Bronchus fibroblast of lung (primary cell): ENCODE measurements around the gene PACS2. TPM values are rescaled to one million over a fixed set of nuclear protein-coding genes. Genes with fewer than 3 reads are reported as not detected.

Experiments
- total RNA-seq: library from RNA; depleted of rRNA; stranded (reverse); fragments of >200 nt; gene quantifications from 2 replicates; pipeline ENCODE4 v1.2.3, GENCODE V29; 2015

PACS2 gene
- 40.3 and 40.5 TPM in 2 replicates for total RNA-seq

GRCh38 chr14:105314287-105315200, at the start of gene PACS2:
TSS of gene PACS2 (plus strand) at chr14:105314748. CDS start at chr14:105314919, 171 bp downstream.

DNA sequence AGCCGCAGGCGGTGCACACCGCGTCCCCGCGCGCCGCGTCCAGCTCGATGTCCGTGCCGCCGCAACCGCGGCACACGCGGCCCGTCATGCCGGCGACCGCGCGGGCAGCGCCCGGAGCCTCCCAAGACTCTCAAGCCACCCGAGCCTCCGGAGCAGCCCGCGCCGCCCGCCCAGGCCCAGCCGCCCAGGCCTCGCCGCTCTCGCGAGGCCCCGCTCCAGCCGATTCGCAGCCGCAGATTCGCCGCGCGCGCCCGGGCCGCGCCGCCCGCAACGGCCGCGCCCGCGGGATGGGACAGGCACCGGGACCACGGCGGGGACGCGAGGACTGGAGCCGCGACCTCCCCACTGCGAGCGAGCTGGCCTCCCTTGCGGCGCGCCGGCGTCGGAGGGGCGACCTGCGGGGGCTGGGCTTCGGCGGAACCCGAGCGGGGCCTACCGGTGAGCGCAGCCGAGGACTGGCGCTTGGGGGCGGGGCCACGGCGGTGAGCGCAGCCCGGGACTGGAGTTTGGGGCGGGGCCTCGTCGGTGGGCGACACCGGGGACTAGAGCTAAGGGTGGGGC, 13.9 kb upstream of the PACS2 start, which contains the start of gene BRF1:
BRF1 (minus strand) TSS at position 460 of the 561 bp plus-strand sequence; CDS start at position 88, 372 bp downstream.

DNA sequence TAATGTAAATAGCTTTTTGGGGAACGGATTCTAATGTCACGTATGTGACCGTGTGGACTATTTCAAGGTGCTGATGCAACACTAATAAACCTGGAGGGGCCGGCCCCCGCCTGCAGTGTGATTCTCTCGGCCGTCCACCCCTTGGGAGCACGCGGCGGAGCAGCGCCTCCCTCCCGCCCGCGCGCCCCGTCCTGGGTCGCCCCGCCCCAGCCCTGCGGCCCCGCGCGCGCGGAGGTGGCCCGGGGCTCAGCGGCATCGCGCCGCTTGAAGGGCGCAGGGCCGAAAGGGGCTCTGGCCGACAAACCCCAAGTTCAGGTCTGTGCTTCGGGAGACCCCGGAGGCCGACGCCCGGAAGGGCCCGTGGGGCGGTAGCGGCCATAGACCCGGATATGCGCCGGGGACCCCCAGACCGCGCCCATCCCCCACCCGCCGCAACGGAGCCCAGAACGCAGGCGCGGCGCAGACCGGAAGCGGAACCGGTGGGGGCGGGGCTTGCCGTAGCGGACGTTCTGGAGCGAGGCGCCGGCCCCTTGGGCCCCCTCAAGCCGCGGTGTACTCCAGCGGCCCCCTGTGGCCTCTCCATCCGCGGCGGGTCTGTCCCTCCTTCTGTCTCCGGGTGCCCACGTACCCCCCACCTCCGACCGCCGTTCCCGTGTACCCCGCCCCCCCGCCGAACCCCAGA, 83.6 kb downstream of the PACS2 start, which contains the start of gene TEX22:
TEX22 (plus strand) TSS at position 495 of the 682 bp plus-strand sequence. CDS start 803 bp downstream, outside the sequence.

GRCh38 chr14:105419195-105420091, 104.9 kb downstream of the PACS2 start, which contains the start of gene MTA1:
TSS of gene MTA1 (plus strand) at chr14:105419827. CDS start at chr14:105420036, 209 bp downstream.

Other genes with a start within 250 kb of the PACS2 start
- gene GPR132, start 249.3 kb upstream of the PACS2 start, total RNA-seq, result not detected in 2 replicates
- 0.30 and 0.50 TPM in 2 replicates for gene JAG2, start 146.0 kb upstream of the PACS2 start, total RNA-seq
- gene NUDT14, start 133.4 kb upstream of the PACS2 start, total RNA-seq, result 6.1 and 6.7 TPM in 2 replicates
- 56.2 and 63.7 TPM in 2 replicates for gene BTBD6, start 66.2 kb upstream of the PACS2 start, total RNA-seq
- 26.8 and 27.2 TPM in 2 replicates for gene BRF1, start 13.7 kb upstream of the PACS2 start, total RNA-seq
- gene TEX22, start 83.8 kb downstream of the PACS2 start, total RNA-seq, result under 0.01 TPM in 1 of 2 replicates, not detected in the other
- 39.2 and 47.0 TPM in 2 replicates for gene MTA1, start 105.1 kb downstream of the PACS2 start, total RNA-seq
- 102 and 104 TPM in 2 replicates for gene CRIP2, start 160.1 kb downstream of the PACS2 start, total RNA-seq
- 1.7 and 3.3 TPM in 2 replicates for gene CRIP1, start 172.1 kb downstream of the PACS2 start, total RNA-seq
- gene TEDC1, start 176.5 kb downstream of the PACS2 start, total RNA-seq, result 16.3 and 19.2 TPM in 2 replicates
- 9.1 and 11.4 TPM in 2 replicates for gene TMEM121, start 211.8 kb downstream of the PACS2 start, total RNA-seq